ENCODE measurements around the gene CFTR. TPM values are rescaled to one million over a fixed set of nuclear protein-coding genes. Genes with fewer than 3 reads are reported as not detected.

Gene CFTR
- total and polyA plus RNA-seq, 10 of the 15 experiments (the other 5 are each of a cell fraction or from before 2014, with no cell fraction given) = 0.02 to 2.3 (median 0.21) TPM; not detected in 1

GRCh38 chr7:117564080-117564479 lies 84.3 kb downstream of the CFTR start (continued):
- no peak for TF ChIP-seq RELB (IDR thresholded peaks at IDR 0.05; ENCODE audit: low read depth)
- TF ChIP-seq IKZF2 (IDR thresholded peaks at IDR 0.05) = peak; percentile 17 to 36; a peak in 1 of 4 replicates
- 0 out of 4 replicates have a peak, but pooled peaks of 1 of the 2 experiments have one; percentile 33 for TF ChIP-seq EP300 (IDR thresholded peaks at IDR 0.05; ENCODE audit: borderline replicate concordance in 1 of 2, control insufficient read depth in 1 of 2, low read depth in 2 of 2, low read length in 2 of 2)
- 0 out of 2 replicates have a peak, but pooled peaks have one; percentile 11 for TF ChIP-seq NR2C1 (IDR thresholded peaks at IDR 0.05)
- peak; percentile 90 to 92 for TF ChIP-seq BHLHE40 (IDR thresholded peaks at IDR 0.05; ENCODE audit: borderline replicate concordance in 1 of 2, low read depth in 2 of 2, low read length in 1 of 2)
- no peak for TF ChIP-seq MEF2A (IDR thresholded peaks at IDR 0.05; ENCODE audit: insufficient read depth, low read depth, low read length)
- TF ChIP-seq, protein P1, sequence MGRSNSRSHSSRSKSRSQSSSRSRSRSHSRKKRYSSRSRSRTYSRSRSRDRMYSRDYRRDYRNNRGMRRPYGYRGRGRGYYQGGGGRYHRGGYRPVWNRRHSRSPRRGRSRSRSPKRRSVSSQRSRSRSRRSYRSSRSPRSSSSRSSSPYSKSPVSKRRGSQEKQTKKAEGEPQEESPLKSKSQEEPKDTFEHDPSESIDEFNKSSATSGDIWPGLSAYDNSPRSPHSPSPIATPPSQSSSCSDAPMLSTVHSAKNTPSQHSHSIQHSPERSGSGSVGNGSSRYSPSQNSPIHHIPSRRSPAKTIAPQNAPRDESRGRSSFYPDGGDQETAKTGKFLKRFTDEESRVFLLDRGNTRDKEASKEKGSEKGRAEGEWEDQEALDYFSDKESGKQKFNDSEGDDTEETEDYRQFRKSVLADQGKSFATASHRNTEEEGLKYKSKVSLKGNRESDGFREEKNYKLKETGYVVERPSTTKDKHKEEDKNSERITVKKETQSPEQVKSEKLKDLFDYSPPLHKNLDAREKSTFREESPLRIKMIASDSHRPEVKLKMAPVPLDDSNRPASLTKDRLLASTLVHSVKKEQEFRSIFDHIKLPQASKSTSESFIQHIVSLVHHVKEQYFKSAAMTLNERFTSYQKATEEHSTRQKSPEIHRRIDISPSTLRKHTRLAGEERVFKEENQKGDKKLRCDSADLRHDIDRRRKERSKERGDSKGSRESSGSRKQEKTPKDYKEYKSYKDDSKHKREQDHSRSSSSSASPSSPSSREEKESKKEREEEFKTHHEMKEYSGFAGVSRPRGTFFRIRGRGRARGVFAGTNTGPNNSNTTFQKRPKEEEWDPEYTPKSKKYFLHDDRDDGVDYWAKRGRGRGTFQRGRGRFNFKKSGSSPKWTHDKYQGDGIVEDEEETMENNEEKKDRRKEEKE (IDR thresholded peaks at IDR 0.05) = no peak
- 0 out of 2 replicates have a peak, but pooled peaks have one; percentile 54 for TF ChIP-seq MYB (IDR thresholded peaks at IDR 0.05; ENCODE audit: borderline replicate concordance, low read depth, low read length)

Measured in GM12878 (cell line).